Activated CD4-positive, alpha-beta T cell treated with anti-CD3 and anti-CD28 coated beads, Interleukin-2, Interleukin-4, amounts not matched to agents 100 ng/mL and 50 ng/mL, durations not matched to agents 16 hours and 8 hours (primary cell): Measurements from ENCODE around the gene CYB561D1.
A peak's percentile ranks its signal among the peaks of the same experiment; 100 is the strongest.

Source experiments
- DNase-seq: peaks from one replicate; pipeline ENCODE4 v3.0.0-alpha.2; 2020; ENCODE audit warnings: low spot score

Gene CYB561D1

DNA sequence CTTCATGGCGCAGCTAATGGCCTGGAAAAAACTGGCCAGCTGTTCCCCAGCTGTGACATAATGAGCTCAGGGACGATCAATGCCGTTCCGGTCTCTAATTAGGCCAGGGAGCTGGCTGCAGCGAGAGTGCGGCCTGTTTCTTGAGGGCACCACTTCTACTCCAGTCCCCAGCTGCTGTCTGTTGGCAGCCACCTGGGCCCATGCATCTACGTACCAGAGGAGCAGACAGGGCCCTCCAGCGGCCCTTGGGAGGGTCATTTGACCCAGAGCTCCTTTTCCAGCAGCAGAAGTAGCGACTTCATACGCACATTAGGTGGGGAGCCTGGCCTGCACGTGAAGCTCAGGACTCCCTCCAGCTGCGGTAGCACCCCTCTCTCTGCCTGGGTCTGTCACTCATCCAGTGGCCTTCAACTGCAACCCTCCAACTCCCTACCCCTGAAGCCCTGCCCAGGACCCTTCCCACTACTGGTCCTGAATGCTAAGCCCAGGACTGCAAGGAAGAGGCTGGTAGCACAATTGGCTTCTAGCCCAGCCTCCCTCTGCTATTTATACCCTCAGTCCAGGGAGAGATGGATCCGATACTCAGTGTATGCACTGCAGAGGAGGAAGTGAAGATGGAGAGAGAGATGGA, 36.7 kb downstream of the CYB561D1 start:
- DNase-seq = no peak

DNA sequence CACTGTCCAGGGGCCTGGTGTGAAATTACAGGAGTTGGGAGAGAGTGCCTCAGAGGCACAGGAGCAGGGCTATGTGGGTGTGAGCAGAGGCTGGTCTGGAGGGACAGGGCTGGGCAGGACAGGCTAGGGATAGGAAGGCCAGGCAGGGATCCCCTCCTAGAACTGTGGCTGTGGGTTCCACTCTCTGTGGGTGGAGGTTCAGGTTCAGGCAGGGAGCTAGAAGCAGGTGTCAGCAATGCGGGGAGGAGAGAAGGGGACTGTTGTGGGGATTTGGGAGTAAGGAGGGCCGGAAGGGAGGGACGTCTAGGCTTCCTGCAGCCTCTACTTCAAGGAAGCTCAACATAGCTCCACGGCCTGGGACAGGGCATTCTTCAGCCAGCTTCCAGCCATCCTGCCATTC, 37.5 kb downstream of the CYB561D1 start:
- no peak for DNase-seq

DNA sequence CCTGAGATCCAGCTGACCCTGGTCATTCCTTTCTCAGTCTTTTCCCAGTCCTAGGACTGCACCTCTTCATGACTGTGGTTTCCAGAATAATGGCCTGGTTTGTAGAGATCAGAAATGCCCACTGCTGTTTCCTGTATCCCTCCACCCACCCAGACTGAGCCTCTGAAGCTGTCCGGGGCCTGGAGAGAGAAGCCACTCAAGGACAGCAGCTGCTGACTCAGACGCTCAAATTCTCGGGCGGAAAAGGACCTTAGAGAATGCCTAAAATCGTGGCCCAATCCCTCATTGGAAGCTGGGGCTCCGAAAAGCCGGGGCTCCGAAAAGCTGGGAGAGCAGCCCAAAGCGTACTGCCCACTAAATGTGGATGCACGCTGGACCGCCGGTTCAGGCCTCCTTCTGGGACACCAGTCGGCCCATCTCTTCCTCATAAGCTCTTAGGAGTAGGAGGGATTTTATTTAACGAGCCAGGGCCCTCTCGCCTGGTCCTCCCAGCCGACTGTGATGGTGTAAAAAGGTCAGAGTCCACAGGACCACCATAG, 38.0 kb downstream of the CYB561D1 start:
- no peak for DNase-seq

DNA sequence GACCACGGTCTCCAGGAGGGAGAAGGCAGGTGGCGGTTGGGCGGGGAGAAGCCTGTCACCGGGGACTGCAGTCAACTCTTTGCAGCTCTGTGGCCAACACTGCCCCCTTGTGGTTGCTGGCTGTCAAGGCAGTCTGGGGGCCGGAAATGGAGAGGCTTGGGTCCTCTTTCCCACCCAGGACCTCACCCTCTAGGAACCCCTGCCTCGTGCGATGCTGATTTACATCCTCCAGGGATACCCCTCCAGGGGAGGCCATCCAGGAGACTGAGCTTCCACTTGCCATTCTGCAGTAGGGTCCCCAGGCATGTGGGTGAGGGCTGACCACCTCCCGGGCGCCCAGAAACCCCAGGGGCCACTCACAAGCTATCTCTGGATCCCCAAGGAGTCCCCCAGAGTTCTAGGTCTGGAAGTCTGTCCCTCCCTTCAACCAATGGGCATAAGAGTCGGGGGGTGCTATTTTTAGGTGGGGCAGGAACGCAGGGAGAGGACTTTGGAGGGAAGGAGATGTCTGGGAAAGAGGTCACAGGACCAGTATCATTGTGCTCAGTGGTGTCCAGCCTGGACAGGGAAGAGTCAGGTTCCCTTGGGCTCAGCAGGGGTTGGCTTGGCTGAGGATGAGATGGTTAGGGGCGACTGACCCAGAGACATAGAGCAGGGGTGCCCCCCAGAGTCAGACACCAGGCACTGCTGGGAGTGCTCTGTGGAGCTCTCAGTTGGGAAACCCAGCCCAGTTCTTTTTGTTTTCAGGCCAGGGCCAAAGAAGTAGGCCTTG, 38.7 kb downstream of the CYB561D1 start:
- peak; percentile 90 for DNase-seq

DNA sequence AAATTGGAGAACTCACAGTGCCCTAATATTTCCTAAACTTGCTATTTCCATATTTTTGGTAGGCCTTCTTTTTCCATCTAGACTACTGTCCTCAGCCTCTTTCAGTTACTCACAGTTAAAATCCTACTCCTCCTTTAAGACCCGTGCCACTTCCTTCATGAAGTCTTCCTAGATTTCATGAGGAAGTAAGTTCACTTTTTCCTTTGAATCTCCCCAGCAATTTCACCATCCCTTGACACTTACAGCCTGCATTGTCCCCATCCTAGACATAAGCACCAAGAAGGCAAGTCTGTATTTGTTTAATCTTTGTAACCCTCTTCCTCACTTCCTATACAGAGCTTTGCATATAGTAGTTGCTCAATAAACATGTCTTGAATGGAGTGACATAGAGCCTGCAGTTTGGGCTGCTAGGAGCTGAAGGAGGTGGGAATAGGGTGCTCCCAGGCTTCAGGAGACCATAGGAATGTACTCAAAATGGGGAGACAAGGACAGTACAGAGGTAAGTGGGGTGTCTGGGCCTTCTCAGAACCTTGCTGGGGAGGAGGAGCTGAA, 40.5 kb downstream of the CYB561D1 start:
- no peak for DNase-seq

DNA sequence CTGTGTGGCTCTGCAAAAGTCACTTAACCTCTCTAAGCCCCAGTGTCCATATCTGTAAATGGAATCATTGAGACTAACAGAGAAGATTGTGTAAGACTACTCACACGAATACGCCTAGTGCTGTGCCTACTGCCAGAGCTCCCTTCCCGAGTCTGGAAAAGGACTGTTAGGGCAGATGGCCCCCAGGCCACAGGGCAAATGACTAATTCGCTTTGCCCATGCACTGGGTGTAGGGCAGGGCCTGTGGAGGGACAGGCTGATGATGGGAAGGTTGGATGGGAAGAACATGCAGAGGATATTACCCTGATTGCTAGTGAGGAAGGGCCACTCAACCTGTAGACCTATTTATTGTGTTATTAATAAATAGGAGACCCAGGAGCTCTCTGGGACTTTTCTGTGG, 41.6 kb downstream of the CYB561D1 start:
- DNase-seq = no peak

DNA sequence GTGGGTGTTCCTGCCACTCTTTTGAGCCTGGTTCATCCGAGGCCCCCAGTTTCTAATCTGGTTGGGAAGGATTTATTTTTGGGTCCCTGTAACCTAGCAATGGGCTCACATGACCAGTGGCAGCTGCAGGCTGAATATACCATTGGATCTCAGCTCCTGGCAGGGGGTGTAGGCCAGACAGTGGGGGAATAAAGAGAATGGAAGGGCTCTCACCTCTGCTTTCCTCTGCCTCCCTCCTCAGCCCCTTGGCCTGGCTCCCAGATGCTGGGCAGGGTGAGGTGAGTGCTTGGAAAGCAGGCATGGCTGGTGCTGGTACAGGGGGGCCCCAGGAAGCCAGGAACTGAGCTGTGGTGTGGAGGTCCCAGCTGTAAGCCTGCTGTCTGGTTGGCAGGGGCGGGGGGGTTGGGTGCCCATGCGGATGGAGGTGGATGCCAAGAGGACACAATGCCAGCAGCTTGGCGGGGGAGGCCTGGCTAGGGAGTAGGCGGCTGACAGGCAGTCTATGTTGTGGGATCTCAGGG, 42.1 kb downstream of the CYB561D1 start:
- no peak for DNase-seq

DNA sequence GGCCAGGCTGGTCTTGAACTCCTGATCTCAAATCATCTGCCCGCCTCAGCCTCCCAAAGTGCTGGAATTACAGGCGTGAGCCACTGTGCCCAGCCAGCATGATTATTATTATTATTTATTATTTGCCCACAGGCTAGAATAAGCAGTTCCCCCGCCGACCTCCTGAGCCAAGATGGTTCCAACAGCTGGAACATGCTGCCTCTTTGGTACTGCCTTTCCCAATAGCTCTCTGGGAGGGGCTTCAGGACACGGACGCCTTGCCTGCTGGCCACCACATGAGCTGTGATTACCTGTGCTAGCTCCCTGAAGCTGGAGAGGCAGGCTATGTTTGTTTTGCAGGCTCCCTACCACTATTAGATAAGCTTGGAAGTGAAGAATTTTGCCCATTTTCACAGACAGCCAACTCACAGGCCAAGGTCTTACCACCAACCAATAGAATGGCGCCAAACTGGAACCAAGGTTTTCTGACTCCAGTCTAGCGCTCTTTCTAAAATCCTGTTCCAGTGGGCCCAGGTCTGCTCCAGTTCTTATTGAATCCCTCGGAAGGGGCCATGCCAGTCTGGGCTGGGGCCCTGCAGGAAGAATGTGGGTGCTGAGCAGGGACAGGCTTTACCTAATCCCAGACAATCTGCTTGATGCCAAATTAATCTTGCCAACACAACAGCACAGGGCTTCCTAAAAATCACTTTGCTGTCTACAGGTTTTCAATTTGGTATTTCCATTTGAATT, 43.7 kb downstream of the CYB561D1 start:
- no peak for DNase-seq

DNA sequence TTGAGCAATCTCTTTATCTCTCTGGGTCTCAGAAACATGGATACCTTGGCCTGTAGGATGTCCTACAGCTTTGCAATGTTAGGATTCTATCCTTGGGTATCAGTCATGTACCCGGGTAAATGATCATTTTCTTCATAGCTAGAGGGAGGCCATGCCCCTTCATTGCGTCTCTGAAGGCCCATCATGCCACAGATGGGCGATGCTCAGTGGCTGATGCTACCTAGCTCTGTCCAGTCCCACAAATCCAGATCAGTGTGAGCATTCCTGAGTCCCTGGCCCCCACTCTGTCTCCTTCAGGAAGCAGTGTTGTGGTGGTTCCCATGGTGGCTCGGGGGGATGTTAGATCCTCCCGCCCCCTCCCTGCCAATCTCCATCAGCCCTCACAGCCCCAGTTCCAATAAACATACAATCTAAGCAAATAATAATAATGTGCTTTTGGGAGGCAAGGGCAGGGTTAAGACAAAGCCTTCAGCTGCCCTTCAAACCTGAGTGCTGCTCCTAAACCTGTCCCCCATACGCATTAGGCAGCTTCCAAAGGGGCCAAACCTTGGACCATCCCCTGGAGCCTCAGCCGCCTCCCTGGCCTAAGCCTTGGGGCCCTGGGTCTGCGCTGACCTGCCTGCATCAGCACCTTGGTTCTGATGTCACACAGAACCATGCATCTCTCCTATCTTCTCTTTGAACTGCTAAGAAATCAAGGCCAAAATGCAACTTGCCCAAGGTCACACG, 45.1 kb downstream of the CYB561D1 start:
- DNase-seq = no peak

DNA sequence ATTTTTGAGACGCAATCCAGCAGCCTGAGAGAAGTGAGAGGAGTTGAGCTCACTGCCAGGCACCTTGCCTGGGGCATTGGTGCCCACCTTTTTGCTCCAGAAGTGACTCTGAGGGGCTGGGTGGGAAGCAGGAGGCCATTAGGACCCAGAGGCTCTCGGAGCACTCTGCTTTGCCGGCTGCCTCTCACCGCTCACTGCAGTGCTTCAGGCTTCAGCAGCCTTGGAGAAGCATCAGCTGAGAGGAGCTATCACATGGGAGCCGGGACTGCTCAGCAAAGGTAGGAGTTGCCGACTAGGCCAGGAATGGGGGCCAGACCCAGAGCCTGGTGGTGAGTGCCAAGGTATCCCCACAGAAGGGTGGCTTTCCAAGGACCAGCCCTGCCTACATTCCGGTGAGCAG, 45.8 kb downstream of the CYB561D1 start, which contains the start of gene GPR61:
Gene GPR61, plus strand, starts transcription at position 197 of the 400 bp plus-strand sequence. CDS start 3,151 bp downstream, outside the sequence.
- no peak for DNase-seq

DNA sequence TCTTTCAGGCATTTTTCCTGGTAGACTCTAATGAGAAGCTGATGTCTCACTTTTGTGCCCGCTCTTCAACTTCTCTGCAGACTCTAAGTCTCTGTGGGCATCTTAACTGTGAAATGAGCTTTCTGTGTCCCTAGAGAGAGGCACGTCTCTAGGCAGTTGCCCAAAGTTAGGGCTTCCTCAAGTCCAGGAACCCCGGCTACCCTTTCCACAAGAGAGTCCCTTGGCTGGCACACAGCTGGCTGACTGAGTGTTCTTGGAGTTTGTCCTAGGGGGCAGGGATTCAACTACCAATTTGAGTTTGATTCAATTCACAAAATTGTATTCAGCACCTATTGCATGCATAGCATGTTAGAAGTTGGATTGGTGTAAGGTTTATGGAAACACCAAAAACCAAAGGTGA, 47.2 kb downstream of the CYB561D1 start:
- DNase-seq = no peak

DNA sequence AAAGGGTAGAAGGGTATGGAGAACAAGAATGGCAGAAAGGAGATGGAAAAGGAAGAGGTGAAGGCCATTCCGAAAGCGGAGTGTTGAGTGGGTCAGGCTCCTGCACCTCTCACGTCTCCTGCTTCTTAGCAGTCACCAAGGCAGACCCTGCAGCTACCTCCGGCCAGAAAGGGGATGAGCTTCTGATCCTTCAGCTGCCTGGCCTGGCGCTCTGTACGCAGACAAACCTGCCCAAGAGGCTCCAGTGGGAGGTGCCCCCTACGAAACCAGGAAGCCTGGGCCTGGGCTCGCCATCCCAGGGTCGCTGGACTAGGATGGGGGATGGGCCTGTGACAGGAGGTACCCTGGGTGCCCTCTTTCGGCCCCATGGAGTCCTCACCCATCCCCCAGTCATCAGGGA, 48.8 kb downstream of the CYB561D1 start:
- no peak for DNase-seq

DNA sequence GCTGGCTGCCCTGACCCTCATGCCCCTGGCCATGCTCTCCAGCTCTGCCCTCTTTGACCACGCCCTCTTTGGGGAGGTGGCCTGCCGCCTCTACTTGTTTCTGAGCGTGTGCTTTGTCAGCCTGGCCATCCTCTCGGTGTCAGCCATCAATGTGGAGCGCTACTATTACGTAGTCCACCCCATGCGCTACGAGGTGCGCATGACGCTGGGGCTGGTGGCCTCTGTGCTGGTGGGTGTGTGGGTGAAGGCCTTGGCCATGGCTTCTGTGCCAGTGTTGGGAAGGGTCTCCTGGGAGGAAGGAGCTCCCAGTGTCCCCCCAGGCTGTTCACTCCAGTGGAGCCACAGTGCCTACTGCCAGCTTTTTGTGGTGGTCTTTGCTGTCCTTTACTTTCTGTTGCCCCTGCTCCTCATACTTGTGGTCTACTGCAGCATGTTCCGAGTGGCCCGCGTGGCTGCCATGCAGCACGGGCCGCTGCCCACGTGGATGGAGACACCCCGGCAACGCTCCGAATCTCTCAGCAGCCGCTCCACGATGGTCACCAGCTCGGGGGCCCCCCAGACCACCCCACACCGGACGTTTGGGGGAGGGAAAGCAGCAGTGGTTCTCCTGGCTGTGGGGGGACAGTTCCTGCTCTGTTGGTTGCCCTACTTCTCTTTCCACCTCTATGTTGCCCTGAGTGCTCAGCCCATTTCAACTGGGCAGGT, 49.5 kb downstream of the CYB561D1 start:
- DNase-seq = no peak

DNA sequence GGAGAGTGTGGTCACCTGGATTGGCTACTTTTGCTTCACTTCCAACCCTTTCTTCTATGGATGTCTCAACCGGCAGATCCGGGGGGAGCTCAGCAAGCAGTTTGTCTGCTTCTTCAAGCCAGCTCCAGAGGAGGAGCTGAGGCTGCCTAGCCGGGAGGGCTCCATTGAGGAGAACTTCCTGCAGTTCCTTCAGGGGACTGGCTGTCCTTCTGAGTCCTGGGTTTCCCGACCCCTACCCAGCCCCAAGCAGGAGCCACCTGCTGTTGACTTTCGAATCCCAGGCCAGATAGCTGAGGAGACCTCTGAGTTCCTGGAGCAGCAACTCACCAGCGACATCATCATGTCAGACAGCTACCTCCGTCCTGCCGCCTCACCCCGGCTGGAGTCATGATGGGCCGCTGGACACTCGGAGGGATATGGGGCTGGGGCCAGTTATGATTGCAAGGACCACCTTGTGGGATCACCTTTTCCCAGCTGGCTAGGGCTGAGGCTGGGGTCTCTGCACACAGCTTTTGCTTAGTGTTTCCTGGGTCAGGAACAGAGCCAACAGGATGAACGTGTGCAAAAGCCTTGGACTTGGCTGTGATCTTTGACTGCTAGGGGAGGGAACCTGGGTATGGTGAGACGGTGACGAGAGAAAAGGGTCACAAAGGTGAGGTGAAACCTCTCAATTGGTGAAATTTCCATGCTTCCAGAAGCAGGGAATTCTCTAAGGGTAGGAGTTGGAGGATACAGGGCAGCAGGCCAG, 50.3 kb downstream of the CYB561D1 start:
- no peak for DNase-seq

DNA sequence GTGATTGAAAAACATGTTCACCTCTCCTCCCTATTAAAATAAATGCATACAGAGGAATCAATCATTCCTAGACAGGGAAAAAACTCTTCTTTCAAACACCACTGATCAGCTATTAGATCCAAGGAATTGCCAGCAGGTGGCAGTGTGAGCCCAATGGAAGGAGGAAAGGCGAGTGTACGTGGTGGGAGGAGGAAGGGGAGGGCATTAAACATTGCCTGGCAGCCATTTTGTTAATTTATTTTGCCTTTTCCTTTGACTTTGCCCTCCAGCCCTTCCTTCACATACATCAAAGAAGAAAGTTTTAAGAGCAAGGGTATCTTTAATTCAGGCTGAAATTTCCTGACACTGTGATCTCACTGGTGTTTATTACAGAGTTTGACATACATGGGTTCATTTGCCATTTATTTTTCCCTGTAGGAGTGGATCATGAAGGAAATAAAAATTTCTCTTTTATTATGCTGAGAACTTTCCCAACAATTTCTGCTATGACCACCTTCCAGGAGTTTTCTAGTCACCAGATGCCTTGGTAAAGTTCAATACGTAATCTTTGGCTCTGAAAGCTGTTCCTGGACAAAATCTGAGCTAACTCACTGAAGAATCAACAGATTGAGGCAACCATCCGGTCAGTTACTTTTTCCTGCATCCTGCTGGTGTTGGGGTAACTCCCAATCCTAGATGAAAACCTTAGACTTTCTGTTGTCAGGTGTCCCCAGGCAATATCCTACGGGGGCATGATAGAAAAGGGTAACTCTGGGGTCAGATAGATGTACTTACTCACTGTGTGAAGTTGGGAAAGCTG, 52.6 kb downstream of the CYB561D1 start:
- DNase-seq = peak; percentile 92

DNA sequence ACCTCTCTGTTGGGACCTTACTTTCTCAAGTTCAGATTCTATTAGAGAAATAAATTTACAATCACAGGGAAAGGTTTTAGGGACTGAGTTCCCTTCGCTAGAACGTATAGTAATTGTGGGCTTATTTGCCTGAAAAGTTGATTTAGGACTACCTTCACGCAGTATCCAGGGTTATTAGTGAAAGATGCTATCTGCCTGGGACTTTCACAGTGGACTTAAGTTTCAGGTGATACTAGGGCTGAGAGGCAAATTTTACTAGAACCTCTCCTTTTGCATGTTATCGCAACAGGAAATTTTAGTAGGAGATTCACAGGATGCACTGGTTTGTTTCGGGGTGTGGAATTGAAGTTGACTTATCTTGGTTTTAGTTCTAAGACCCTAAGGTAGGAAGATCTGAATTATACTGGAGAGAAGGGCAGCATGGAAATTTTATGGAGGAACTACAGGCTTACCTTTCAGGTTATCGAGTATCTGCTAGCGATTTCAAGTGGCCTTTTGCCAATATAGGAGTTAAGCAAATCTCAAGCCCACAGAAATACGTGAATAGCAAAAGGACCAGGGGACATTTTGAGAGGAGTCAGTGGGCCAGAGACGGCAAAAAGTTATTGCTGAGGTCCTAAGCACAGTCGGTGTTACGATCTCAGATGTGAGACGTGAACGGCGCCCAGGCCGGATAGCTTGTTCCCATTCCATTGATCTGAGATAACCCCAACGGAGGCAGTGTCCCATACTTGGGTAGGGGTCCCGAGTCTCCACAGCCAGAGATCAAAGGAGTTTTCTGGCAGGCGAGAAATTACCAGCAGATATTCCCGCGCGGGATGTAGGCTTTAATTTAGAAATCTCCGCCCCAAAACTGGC, 53.8 kb downstream of the CYB561D1 start:
- DNase-seq = peak; percentile 18

DNA sequence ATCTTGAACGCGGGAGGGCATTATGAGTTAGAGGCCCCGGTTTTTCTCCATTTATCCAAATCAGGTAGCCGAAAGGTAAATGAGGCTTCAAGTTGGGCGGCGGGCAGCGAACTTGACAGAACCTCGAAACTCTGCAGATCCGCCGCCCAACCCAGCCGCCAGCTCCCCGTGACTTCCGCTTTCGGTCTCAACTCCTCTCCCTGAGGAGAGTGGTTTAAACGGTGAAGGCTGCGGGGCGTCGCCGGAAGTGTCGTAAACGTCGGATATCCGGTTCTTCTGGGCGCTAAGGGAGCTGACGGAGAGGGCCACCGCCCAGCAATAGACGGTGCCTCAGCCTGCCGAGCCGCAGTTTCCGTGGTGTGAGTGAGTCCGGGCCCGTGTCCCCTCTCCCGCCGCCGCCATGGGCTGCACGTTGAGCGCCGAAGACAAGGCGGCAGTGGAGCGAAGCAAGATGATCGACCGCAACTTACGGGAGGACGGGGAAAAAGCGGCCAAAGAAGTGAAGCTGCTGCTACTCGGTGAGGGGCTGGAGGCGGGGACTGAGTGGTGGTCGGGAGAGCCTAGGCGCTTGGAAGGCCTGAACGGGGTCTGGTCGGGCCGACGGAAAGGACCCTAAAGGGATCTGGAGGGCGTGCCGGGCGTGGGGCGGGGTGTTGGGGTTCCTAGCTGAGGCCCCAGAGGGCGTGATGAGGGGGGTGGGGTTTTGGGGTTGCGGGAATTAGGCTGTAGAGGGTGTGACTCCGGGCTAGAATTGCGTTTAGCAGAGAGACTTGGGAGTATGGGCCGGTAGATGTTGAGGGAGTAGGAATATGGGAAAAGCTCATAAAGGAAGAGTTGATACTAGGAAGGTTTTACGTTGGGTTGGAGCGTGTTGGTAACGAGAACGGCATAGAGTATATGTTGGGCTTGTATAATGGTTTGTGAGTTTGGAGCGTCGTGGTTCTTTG, 54.7 kb downstream of the CYB561D1 start, which contains the start of gene GNAI3:
Gene GNAI3, plus strand, starts transcription at position 295 of the 947 bp plus-strand sequence. Its CDS starts 106 bp downstream, at position 401.
- DNase-seq = peak; percentile 96
